Astrocyte of the cerebellum (primary cell): Measurements from ENCODE around the gene CAPZA1.

Experiments
- DNase-seq: peaks from one replicate; pipeline ENCODE4 v3.0.0-alpha.2; 2011; ENCODE audit warnings: low read depth
- H3K4me3 ChIP-seq: 2 replicates; pipeline ENCODE4 v1.5.1; 2011; ENCODE audit warnings: mild to moderate bottlenecking, low read depth, low read length, moderate library complexity
- CTCF ChIP-seq: IDR thresholded peaks from 2 replicates; pipeline ENCODE4 v1.5.1; 2012; ENCODE audit warnings: low read length, low read depth, moderate library complexity, mild to moderate bottlenecking; ENCODE audit errors: missing control alignments
- in situ Hi-C: cut with HindIII; loops from 2 replicates; pipeline ENCODE4 v1.10.0; 2017; ENCODE audit warnings: low sequenced_read_pairs

CAPZA1 gene

GRCh38 chr1:112686417-112686816 lies 66.8 kb downstream of the CAPZA1 start:
- DNase-seq, result no peak
- H3K4me3 ChIP-seq, result no peak overlapping the region
- in situ Hi-C loops, result no loop called here
- TF ChIP-seq CTCF, result no peak

- H3K4me3 ChIP-seq, result no peak overlapping the region
- in situ Hi-C loops, result no loop called here
- DNase-seq, result no peak
- TF ChIP-seq CTCF, result no peak
Observed at GRCh38 chr1:112686835-112687234, 67.2 kb downstream of the CAPZA1 start.

- no peak for TF ChIP-seq CTCF
- no peak overlapping the region for H3K4me3 ChIP-seq
- no peak for DNase-seq
- in situ Hi-C loops, result no loop called here
Observed at GRCh38 chr1:112687361-112687760, 67.7 kb downstream of the CAPZA1 start.

GRCh38 chr1:112687785-112688496 lies 68.3 kb downstream of the CAPZA1 start:
- DNase-seq, result no peak
- H3K4me3 ChIP-seq, result no peak overlapping the region
- in situ Hi-C loops, result no loop called here
- no peak for TF ChIP-seq CTCF

- TF ChIP-seq CTCF, result no peak
- H3K4me3 ChIP-seq, result no peak overlapping the region
- no peak for DNase-seq
- in situ Hi-C loops, result no loop called here
Observed at GRCh38 chr1:112688781-112689193, 69.2 kb downstream of the CAPZA1 start.

GRCh38 chr1:112689196-112689841 lies 69.7 kb downstream of the CAPZA1 start:
- no peak overlapping the region for H3K4me3 ChIP-seq
- no peak for TF ChIP-seq CTCF
- in situ Hi-C loops, result no loop called here
- no peak for DNase-seq
